Endothelial cell (in vitro differentiated cells): ENCODE results near the gene STARD3NL. TPM values are rescaled to one million over a fixed set of nuclear protein-coding genes. Genes with fewer than 3 reads are reported as not detected.

Experiments
- DNase-seq: peaks from one replicate; pipeline ENCODE4 v3.0.0; 2021; ENCODE audit warnings: low spot score
- H3K27ac Mint-ChIP-seq: one replicate; pipeline ENCODE4 v1.8.0; 2021; ENCODE audit warnings: mixed read lengths, inconsistent platforms; ENCODE audit not compliant: unreplicated experiment
- H3K27me3 Mint-ChIP-seq: one replicate; pipeline ENCODE4 v1.8.0; 2021; ENCODE audit warnings: mild to moderate bottlenecking, moderate library complexity, mixed read lengths, inconsistent platforms; ENCODE audit not compliant: unreplicated experiment
- H3K36me3 Mint-ChIP-seq: one replicate; pipeline ENCODE4 v1.8.0; 2021; ENCODE audit warnings: mild to moderate bottlenecking, low read depth, mixed read lengths, inconsistent platforms; ENCODE audit not compliant: unreplicated experiment
- H3K4me1 Mint-ChIP-seq: one replicate; pipeline ENCODE4 v1.8.0; 2021; ENCODE audit warnings: mild to moderate bottlenecking, mixed read lengths, inconsistent platforms; ENCODE audit not compliant: unreplicated experiment
- H3K4me3 Mint-ChIP-seq: one replicate; pipeline ENCODE4 v1.8.0; 2021; ENCODE audit warnings: mild to moderate bottlenecking, mixed read lengths, inconsistent platforms; ENCODE audit not compliant: unreplicated experiment
- H3K9me3 Mint-ChIP-seq: one replicate; pipeline ENCODE4 v1.8.0; 2021; ENCODE audit warnings: mixed read lengths, inconsistent platforms; ENCODE audit not compliant: unreplicated experiment
- CTCF ChIP-seq: fragments of 200-600 bp; sonication (generic); IDR thresholded peaks from one replicate; pipeline ENCODE4 v1.5.0; 2021; ENCODE audit warnings: antibody characterized with exemption; ENCODE audit not compliant: unreplicated experiment
- total RNA-seq: library from RNA; stranded (reverse); fragmentation: NEBNext Ultra II Directional; extraction: Animal tissue kit (Norgen Biotek cat#: 25700); gene quantifications from one replicate; pipeline ENCODE4 v1.2.1, GENCODE V29; 2021; ENCODE audit not compliant: unreplicated experiment

STARD3NL gene
- total RNA-seq, 1 donor from 2014 or later = 92.6 TPM

GRCh38 chr7:38195804-38196595 lies 18.0 kb downstream of the STARD3NL start:
- Mint-ChIP-seq H3K9me3 (no peaks in the 10 kb centered on the region), H3K4me3 (no peak overlapping the region), H3K36me3 (no peaks in the 10 kb centered on the region), H3K27me3 (peaks cover 1% of the 10 kb centered on the region), H3K27ac (no peak overlapping the region), H3K4me1 (peaks cover 22% of the 10 kb centered on the region)
- DNase-seq = no peak
- no peak for TF ChIP-seq CTCF

GRCh38 chr7:38198366-38198765 lies 20.3 kb downstream of the STARD3NL start:
- Mint-ChIP-seq H3K9me3 (no peaks in the 10 kb centered on the region), H3K36me3 (peaks cover 3% of the 10 kb centered on the region), H3K4me3 (no peak overlapping the region), H3K27ac (no peak overlapping the region), H3K4me1 (peaks cover 22% of the 10 kb centered on the region), H3K27me3 (no peaks in the 10 kb centered on the region)
- no peak for DNase-seq
- no peak for TF ChIP-seq CTCF

- H3K27me3 Mint-ChIP-seq = no peaks in the 10 kb centered on the region
- no peaks in the 10 kb centered on the region for H3K9me3 Mint-ChIP-seq
- H3K27ac Mint-ChIP-seq = no peak overlapping the region
- H3K36me3 Mint-ChIP-seq = peaks cover 7% of the 10 kb centered on the region
- H3K4me3 Mint-ChIP-seq = no peak overlapping the region
- H3K4me1 Mint-ChIP-seq = peaks cover 22% of the 10 kb centered on the region
- no peak for DNase-seq
- no peak for TF ChIP-seq CTCF
These were observed 21.1 kb downstream of the STARD3NL start for GRCh38 chr7:38199154-38199553.

- H3K27me3 Mint-ChIP-seq = no peaks in the 10 kb centered on the region
- H3K4me1 Mint-ChIP-seq = peaks cover 22% of the 10 kb centered on the region
- TF ChIP-seq CTCF = no peak
- no peak for DNase-seq
- no peak overlapping the region for H3K4me3 Mint-ChIP-seq
- H3K27ac Mint-ChIP-seq = no peak overlapping the region
- H3K9me3 Mint-ChIP-seq = no peaks in the 10 kb centered on the region
- peaks cover 7% of the 10 kb centered on the region for H3K36me3 Mint-ChIP-seq
These were observed 21.7 kb downstream of the STARD3NL start for GRCh38 chr7:38199782-38200181.

GRCh38 chr7:38206071-38206470 lies 28.0 kb downstream of the STARD3NL start:
- Mint-ChIP-seq H3K4me1 (peaks cover 1% of the 10 kb centered on the region), H3K27ac (no peak overlapping the region), H3K9me3 (no peaks in the 10 kb centered on the region), H3K27me3 (no peaks in the 10 kb centered on the region), H3K36me3 (peaks cover 9% of the 10 kb centered on the region), H3K4me3 (no peak overlapping the region)
- DNase-seq = no peak
- TF ChIP-seq CTCF = no peak
